ENCODE results near the gene STK32B.

The STK32B gene

DNA sequence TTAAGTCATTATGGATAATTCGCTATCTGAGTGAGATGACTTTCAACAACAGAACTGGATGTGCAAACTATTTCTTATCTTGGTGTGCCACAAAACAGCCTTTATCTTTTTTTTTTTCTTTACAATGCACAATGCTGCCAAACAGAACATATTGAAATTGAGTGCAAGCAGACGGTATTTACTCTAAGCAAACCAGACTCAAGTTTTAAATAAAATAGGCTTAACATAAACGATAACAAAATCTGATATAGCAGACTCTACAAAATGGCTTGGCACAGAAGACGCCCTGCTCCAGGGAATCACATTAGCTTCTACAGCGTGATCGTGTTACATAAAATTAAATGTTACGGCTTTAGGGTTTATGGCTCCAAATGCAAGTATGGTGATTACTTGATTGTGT, 9.6 kb upstream of the STK32B start:
- ChIA-PET POLR2A (no interaction called here), CTCF (no interaction called here)
- TF ChIP-seq, protein P1, sequence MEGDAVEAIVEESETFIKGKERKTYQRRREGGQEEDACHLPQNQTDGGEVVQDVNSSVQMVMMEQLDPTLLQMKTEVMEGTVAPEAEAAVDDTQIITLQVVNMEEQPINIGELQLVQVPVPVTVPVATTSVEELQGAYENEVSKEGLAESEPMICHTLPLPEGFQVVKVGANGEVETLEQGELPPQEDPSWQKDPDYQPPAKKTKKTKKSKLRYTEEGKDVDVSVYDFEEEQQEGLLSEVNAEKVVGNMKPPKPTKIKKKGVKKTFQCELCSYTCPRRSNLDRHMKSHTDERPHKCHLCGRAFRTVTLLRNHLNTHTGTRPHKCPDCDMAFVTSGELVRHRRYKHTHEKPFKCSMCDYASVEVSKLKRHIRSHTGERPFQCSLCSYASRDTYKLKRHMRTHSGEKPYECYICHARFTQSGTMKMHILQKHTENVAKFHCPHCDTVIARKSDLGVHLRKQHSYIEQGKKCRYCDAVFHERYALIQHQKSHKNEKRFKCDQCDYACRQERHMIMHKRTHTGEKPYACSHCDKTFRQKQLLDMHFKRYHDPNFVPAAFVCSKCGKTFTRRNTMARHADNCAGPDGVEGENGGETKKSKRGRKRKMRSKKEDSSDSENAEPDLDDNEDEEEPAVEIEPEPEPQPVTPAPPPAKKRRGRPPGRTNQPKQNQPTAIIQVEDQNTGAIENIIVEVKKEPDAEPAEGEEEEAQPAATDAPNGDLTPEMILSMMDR (IDR thresholded peaks at IDR 0.05; ENCODE audit: control extremely low read depth, extremely low read depth, low read depth, missing control alignments): no peak
- DNase-seq (ENCODE audit: extremely low spot score): no peak

DNA sequence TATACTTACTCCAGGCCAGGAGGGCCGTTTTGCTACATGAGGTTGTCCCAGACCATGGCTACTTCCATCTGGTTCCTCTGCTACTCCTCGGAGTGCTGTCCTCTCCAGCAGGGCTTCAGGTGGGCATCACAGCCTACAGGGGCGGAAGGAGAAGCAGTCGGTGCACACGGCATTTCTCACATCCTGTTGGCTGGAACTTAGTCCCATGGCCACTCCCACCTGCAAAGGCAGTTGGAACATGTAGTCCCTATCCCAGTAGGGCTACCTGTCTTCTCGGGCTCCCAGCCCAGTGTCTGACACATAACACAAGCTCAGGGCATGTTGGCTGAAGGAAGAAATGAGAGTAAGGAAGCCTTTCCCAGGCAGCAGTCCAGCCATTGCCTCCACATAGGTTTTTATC, 7.7 kb upstream of the STK32B start:
- TF ChIP-seq, protein P1 (IDR thresholded peaks at IDR 0.05; ENCODE audit: control extremely low read depth, extremely low read depth, low read depth, missing control alignments): no peak
- CTCF ChIA-PET: no interaction called here
- POLR2A ChIA-PET: no interaction called here

DNA sequence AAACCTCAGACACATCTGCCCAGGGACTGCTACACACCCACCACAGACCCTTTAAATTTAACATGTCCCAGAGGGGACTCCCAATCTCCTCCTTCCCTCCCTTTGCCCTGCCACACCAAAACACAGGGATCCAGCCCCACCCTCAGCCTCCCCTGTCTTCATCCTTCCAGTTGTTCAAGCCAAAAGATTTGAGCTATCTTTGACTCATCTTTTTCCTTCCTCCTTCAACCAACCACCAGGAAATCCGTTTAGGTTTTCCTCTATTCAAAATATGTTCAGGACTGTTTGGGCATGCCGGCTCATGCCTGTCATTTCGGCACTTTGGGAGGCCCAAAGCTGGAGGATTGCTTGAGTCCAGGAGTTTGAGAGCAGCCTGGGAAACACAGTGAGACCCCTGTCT, 6.9 kb upstream of the STK32B start:
- ChIA-PET CTCF (no interaction called here), POLR2A (no interaction called here)
- no peak for DNase-seq (ENCODE audit: extremely low spot score)
- TF ChIP-seq, protein P1 (IDR thresholded peaks at IDR 0.05; ENCODE audit: control extremely low read depth, extremely low read depth, low read depth, missing control alignments): no peak

More for the DNA sequence above, 7.7 kb upstream of the STK32B start:
- no peak for DNase-seq (ENCODE audit: extremely low spot score)

DNA sequence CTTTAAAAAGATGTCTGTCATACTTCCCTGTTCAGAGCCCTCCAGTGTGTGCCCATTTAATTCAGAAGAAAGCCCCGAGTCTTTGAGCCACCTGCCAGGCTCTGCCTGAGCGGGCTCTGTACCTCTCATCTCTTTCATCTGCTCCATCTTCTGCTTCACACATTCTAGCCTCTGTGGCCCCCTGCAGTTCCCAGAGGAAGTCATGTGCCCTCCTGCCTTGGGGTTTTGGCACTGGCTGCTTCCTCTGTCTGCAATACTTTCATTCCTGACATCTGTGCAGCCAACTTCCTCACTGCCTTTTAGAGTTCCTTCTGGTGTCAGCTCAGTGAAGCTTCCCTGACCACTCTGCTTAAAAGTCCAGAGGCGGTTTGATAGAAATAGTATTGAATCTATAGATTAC, 6.2 kb upstream of the STK32B start:
- TF ChIP-seq, protein P1 (IDR thresholded peaks at IDR 0.05; ENCODE audit: control extremely low read depth, extremely low read depth, low read depth, missing control alignments): no peak
- POLR2A ChIA-PET: no interaction called here
- no peak for DNase-seq (ENCODE audit: extremely low spot score)
- CTCF ChIA-PET: no interaction called here

DNA sequence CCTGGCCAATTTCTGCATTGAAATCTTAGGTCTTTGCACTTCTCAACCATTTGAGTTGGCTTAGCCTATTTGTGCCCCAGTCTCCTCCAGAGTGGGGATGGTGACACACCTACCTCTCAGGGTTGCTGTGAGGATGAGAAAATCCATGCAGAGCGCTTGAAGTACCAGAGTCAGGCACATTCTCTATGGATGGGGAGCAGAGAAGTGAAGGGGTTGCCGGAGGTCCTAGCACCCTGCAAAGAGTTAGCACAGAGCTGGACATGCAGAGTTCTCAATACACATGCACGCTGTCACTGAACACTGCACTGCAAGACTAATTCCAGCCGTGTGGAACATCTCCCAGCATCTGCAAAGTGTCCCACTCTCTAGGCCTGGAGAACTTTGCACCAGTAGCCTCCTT, 2.6 kb upstream of the STK32B start:
- no peak for DNase-seq (ENCODE audit: extremely low spot score)
- TF ChIP-seq, protein P1 (IDR thresholded peaks at IDR 0.05; ENCODE audit: control extremely low read depth, extremely low read depth, low read depth, missing control alignments): no peak
- POLR2A ChIA-PET: no interaction called here
- CTCF ChIA-PET: interaction anchor here (1.0 kb wide), 1 partner anchor 765 kb away, joined by 4 read pairs; no protein-coding TSS in a partner anchor

DNA sequence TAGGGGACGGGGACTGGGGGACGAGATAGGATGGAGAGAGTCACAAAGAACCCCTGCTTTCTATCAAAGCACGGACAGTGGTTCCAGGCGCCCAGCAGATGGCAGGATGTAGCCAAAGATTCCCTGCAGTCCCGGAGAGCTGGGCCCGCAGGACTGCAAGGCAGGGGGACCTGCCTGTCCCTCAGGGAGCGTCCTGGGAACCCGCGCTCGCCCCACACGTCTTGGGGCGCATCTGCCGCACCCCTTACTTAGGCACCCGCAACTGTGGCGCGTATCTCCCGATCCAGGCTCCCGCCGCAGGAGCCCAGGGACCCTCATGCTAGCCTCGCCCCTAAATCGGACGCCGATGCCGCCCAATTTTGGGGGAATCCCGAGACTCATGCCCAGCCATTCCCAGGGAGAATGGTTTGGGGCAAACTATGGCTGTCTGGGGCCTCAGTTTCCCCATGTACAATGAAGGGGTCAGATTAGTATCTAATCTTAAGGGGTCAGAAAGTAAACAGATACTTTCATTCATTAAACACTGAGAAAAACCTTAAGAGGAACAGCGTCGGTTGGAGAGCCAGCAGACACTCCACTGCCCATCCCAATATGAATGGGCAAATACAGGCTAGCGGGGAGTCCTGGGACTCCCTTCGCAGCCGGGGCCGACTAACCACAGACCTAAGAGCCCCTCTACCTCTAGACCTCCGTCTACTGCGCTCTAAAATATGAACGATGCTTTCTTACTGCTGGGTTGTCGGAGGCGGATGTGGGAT, 581 bp upstream of the STK32B start:
- POLR2A ChIA-PET: no interaction called here
- DNase-seq (ENCODE audit: extremely low spot score): peak; percentile 64
- CTCF ChIA-PET: interaction anchor here (1.9 kb wide), 1 partner anchor 762 kb away, joined by 6 read pairs; no protein-coding TSS in a partner anchor
- TF ChIP-seq, protein P1 (IDR thresholded peaks at IDR 0.05; ENCODE audit: control extremely low read depth, extremely low read depth, low read depth, missing control alignments): peak; percentile 46

All from GM10248 (cell line).